Right lobe of liver (tissue), 4 donors: Measurements from ENCODE around the gene MTSS2.

Experiments
- CTCF ChIP-seq, 4 donors: fragments of 200-600 bp in 3 of 4; fragments of 450-650 bp in 1 of 4; IDR thresholded peaks; one replicate each; pipeline versions ENCODE4 v1.5.1 to v1.8.0; 2016 to 2022; ENCODE audit warnings: antibody characterized with exemption in 4 of 4, mild to moderate bottlenecking in 2 of 4
- POLR2A ChIP-seq: fragments of 450-650 bp; IDR thresholded peaks from one replicate; pipeline ENCODE4 v1.6.1; 2017; ENCODE audit warnings: antibody characterized with exemption, mild to moderate bottlenecking
- donor health status: DM: no; HTN: no; CAD: no.
- donor health status: DM: no; HTN: no; CAD: no.
- donor health status: DM: no; HTN: yes; CAD: no.

DNA sequence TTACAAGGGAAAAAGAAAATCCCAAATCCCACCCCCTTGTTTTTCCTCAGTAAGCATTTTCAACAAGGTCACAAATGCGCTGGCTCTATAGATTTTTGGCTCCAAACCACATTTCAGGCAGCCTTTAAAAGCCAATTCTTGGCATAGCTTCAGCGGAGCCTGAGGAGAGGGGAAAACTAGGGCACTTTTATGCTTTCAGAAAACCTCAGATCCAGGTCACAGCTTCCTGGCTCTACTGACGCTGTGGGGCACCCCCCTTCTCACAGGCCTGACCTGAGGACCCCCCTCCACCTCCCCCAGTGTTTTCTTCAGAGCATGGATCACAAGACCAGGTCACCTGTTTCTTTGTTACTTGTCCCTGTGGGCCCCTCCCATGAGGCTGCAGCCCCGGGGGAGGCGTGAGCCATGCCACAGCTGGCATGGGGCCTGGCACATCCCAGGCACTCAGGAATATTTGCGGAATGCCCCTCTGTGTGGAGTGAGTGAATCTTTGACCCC lies 30.1 kb upstream of the MTSS2 start:
- TF ChIP-seq CTCF (IDR thresholded peaks at IDR 0.05) (no peak), POLR2A (no peak)
